SK-N-MC (cell line): Measurements from ENCODE around the gene DCTN1.

Experiments
- DNase-seq: peaks from one replicate; pipeline ENCODE4 v3.0.0-alpha.2; 2011; ENCODE audit warnings: low read depth, low spot score
- H3K27ac ChIP-seq: fragments of 200-600 bp; sonication (generic); 2 replicates; pipeline ENCODE4 v1.5.1; 2016; ENCODE audit warnings: mixed run types
- H3K36me3 ChIP-seq: fragments of 200-600 bp; sonication (generic); 2 replicates; pipeline ENCODE4 v1.6.1; 2017; ENCODE audit warnings: antibody characterized with exemption, low read length, mixed read lengths; ENCODE audit not compliant: insufficient read depth
- H3K4me3 ChIP-seq: fragments of 200-600 bp; sonication (generic); 2 replicates; pipeline ENCODE4 v1.5.1; 2016
- H3K9ac ChIP-seq: fragments of 200-600 bp; sonication (generic); 2 replicates; pipeline ENCODE4 v1.8.0; 2017; ENCODE audit warnings: mixed run types, mixed read lengths; ENCODE audit not compliant: insufficient read length
- H3K9me3 ChIP-seq: fragments of 200-600 bp; sonication (generic); 2 replicates; pipeline ENCODE4 v1.6.1; 2017; ENCODE audit warnings: low read depth, mild to moderate bottlenecking, antibody characterized with exemption, low read length, moderate library complexity, mixed read lengths
- EZH2 ChIP-seq: fragments of 200-600 bp; sonication (generic); IDR thresholded peaks from one replicate; pipeline ENCODE4 v1.6.1; 2017; ENCODE audit warnings: antibody characterized with exemption
- FOXP2 ChIP-seq: optimal IDR thresholded peaks from 2 replicates; pipeline ENCODE3; 2011; ENCODE audit warnings: mild to moderate bottlenecking, moderate library complexity; ENCODE audit not compliant: insufficient read depth; ENCODE audit errors: extremely low read length, control extremely low read depth
- POLR2AphosphoS5 ChIP-seq: IDR thresholded peaks from 2 replicates; pipeline ENCODE4 v1.6.1; 2012; ENCODE audit warnings: mild to moderate bottlenecking, low read depth, low read length, borderline replicate concordance

The DCTN1 gene

DNA sequence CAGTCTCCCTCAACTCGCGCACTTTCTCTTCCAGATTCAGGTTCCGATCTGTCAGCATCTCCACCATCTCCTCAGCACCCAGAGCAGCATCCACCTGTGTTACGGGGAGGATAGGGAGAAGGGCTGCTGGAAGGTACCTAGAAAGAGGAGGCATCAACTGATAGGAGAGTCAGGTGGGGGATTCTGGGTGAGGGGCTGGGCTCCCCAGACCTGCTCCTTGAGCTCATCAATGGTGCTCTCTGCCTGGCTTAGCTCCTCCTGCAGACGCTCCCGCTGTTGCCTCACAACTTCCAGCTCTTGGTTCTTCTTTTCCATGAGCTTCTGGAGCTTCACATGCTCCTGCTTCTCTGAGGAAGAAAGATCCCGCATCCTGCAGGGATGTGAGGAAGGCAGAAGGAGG is 10.1 kb downstream of the DCTN1 start:
- Histone ChIP-seq H3K4me3 (no peak overlapping the region), H3K9me3 (no peaks in the 10 kb centered on the region), H3K27ac (no peak overlapping the region), H3K9ac (no peak overlapping the region), H3K36me3 (peaks cover 61% of the 10 kb centered on the region)
- no peak for DNase-seq
- TF ChIP-seq FOXP2 = no peak
- no peak for TF ChIP-seq EZH2
- TF ChIP-seq POLR2AphosphoS5 = no peak

DNA sequence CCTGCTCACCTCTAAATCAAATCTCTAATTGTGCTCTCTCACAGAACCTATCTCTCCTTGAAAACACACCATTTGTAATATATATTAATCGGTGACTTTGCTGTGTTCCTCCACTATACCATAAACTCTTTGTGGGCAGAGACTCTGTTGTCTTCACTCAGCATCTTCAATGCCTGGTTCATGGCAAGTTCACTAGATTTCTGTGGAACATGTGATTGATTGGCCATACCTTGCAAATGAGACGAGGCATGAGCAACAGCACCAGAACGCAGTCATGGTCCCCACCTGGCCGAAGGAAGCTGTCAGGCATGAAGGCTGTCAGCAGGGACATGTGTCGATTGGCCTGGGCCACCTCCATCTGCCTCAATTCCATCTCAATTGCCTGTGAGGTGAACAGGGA is 11.6 kb downstream of the DCTN1 start:
- Histone ChIP-seq H3K9me3 (no peaks in the 10 kb centered on the region), H3K36me3 (peaks cover 76% of the 10 kb centered on the region), H3K9ac (no peak overlapping the region), H3K4me3 (no peak overlapping the region), H3K27ac (no peak overlapping the region)
- DNase-seq = no peak
- no peak for TF ChIP-seq FOXP2
- TF ChIP-seq EZH2 = no peak
- TF ChIP-seq POLR2AphosphoS5 = no peak

DNA sequence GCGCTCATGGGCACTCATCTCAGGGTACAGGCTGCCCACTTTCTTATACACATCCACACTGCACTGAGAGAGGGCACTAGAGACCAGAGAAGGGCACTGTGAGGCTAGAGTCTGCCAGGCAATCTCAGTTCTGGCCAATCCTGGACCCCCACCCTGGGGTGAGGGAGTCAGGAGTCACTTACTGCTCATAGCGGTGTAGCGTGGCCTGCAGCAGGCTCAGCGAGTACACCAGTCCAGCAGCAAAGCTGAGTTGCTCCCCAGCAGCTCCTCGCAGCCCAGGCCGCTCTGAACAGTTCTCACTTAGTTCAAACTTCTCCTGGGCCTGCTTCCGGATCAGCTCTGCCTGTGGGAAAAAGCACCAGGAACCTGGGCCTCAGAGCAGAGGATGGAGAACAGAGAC is 12.3 kb downstream of the DCTN1 start:
- Histone ChIP-seq H3K36me3 (peaks cover 83% of the 10 kb centered on the region), H3K4me3 (no peak overlapping the region), H3K9ac (no peak overlapping the region), H3K27ac (no peak overlapping the region), H3K9me3 (no peaks in the 10 kb centered on the region)
- TF ChIP-seq POLR2AphosphoS5 = no peak
- TF ChIP-seq FOXP2 = no peak
- TF ChIP-seq EZH2 = no peak
- no peak for DNase-seq

DNA sequence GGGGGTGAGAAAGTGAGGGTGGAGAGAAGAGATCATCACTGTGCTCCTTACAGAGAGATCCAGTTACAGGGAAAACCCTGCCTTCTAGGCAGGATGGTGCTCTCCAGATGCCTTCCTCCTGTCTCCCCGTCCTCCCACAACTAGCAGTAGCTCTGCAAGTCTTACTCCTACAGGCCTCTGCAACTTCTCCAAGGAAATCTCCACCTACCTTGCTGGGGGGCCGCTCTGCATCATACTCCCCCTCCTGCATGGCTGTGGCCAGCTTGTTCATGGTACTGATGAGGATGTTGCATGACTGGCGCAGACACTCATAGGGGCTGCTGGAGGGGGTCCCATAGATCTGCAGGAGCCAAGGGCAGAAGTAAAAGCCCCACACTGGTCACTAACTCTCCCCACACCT is 14.1 kb downstream of the DCTN1 start:
- H3K27ac ChIP-seq = no peak overlapping the region
- H3K9ac ChIP-seq = no peak overlapping the region
- DNase-seq = no peak
- no peak for TF ChIP-seq EZH2
- TF ChIP-seq POLR2AphosphoS5 = no peak
- peaks cover 98% of the 10 kb centered on the region for H3K36me3 ChIP-seq
- H3K4me3 ChIP-seq = no peak overlapping the region
- H3K9me3 ChIP-seq = no peaks in the 10 kb centered on the region

DNA sequence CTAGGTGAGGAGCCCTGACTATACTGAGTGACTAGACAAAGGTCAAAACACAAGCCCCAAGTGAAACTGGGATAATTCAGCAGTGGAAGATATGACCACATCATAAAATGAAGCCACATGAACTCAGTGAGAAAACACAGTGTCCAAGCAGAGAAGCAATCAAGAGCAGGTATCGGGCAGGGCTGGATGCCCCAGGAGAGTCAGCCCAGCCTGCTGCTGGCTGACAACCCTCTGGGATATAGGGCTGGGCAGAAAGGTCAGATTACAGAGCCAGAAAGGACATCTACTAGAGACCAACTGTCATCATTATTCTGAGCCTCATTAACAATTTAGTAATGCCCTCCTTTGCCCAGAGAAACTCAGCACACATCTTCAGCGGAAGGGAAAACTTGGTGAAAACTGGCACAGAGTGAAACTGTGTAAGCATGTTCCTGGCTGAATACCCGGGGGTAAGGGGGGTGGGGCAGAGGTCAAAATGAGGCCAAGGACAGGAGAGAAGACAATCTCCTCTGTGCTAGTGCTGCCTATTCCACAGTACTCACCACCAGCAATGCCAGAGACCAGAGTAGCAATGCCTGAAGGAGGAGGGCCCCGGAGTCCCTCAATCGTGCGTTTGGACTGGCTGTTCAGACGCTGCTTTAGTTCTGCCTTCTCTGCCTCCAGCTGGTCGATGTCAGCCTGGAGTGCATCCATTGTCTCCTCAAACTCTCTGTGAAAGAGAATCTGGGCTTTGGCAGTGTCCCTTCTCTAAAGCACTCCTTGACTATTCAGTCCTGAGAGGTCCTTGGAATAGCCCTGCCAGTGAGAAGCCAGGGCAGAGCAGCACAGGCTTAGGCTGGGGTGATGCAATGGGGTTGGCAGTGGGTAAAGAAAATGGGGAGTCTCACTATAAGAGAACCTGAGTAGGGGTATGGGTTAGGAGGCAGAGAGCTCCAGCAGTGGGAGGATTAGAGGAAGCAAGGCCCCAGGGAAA is 15.3 kb downstream of the DCTN1 start:
- no peak for DNase-seq
- Histone ChIP-seq H3K9me3 (no peaks in the 10 kb centered on the region), H3K4me3 (no peak overlapping the region), H3K9ac (no peak overlapping the region), H3K27ac (no peak overlapping the region), H3K36me3 (peaks cover 98% of the 10 kb centered on the region)
- TF ChIP-seq EZH2 (no peak), FOXP2 (no peak)

DNA sequence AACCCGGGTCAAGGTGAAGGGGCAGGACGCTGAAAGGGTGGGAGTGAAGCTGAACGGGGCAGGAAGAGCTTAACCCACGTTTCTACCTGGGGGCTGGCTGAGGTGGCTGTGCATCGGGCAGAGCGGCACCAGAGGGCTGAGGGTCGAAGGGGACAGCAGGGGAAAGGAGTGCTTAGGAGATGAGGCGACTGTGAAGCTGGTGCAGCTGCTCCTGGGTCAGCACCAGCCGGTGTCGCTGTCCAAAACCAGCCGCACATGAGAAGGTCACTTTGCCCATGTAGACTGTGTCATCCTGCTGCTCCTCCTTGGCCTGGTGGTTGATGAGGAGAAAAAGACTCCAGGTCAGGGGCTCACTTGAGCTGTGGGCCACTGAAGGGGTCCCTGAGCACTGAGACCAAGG is 18.8 kb downstream of the DCTN1 start:
- no peak for DNase-seq
- no peak overlapping the region for H3K4me3 ChIP-seq
- H3K36me3 ChIP-seq = peaks cover 69% of the 10 kb centered on the region
- H3K9ac ChIP-seq = no peak overlapping the region
- no peaks in the 10 kb centered on the region for H3K9me3 ChIP-seq
- no peak for TF ChIP-seq FOXP2
- no peak for TF ChIP-seq POLR2AphosphoS5
- no peak for TF ChIP-seq EZH2
- no peak overlapping the region for H3K27ac ChIP-seq

DNA sequence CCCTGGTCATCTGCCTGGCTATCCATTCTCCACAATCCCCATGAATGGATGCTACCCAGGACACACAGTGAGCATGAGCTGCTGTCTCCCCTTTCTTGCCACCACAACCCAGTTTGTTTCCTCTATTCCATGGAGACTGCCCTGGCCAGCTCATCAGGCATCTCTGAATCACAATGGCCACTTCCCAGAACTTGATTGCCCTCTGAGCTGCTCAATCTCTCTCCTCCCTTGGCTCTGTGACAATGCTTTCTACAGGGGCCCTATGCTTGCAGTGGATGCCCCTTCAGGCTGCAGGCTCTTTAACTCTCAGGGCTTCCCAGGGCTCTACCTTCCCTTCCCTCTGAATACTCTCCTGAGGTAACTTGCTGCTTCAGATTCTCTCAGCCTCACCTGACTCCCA is 22.5 kb downstream of the DCTN1 start:
- peaks cover 32% of the 10 kb centered on the region for H3K36me3 ChIP-seq
- no peaks in the 10 kb centered on the region for H3K9me3 ChIP-seq
- no peak overlapping the region for H3K27ac ChIP-seq
- no peak overlapping the region for H3K4me3 ChIP-seq
- no peak for DNase-seq
- H3K9ac ChIP-seq = no peak overlapping the region
- TF ChIP-seq POLR2AphosphoS5 (no peak), FOXP2 (no peak), EZH2 (no peak)

DNA sequence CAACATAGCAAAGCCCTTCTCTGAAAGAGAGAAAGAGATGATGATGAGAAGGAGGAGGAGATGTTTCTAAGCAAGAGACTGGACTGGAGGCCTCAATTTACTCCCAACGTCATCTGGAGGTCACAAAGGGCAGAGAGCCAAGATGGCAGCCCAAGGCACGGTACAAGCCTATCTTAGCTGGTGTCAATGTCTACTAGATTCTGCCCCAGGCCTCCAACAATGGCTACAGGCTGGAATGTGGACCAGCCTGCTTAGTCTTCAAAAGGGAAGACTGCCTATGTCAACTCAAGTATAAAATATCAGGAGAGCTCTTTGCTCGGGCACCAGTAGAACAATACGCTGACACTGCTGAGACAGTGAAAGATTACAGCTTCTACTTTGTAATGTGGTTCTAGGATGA is 30.2 kb downstream of the DCTN1 start:
- Histone ChIP-seq H3K36me3 (no peaks in the 10 kb centered on the region), H3K27ac (no peak overlapping the region), H3K9me3 (no peaks in the 10 kb centered on the region), H3K9ac (no peak overlapping the region), H3K4me3 (no peak overlapping the region)
- TF ChIP-seq POLR2AphosphoS5 = no peak
- TF ChIP-seq EZH2 = no peak
- TF ChIP-seq FOXP2 = no peak
- no peak for DNase-seq

DNA sequence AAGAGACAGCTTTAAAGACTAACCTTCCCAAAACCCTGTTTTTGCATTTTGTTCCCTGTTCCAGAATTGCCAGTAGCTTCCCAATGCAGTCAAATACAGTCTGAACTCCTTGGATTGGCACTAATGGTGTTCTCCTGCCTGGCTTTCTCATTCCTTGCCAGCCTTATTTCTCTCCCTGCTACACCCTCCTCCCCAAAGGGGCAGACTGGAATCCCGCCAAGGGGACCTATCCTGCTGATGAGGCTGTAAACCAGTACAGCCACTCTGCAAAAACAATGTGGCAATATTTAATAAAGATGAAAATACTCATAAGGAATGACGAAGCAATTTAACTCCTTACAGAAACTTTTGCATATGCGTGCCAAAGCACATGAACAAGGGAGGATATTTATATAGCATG is 32.4 kb downstream of the DCTN1 start:
- no peak overlapping the region for H3K9ac ChIP-seq
- H3K27ac ChIP-seq = no peak overlapping the region
- no peak for TF ChIP-seq POLR2AphosphoS5
- no peak for TF ChIP-seq FOXP2
- TF ChIP-seq EZH2 = no peak
- H3K36me3 ChIP-seq = no peaks in the 10 kb centered on the region
- H3K4me3 ChIP-seq = no peak overlapping the region
- DNase-seq = no peak
- no peaks in the 10 kb centered on the region for H3K9me3 ChIP-seq
